CD14-positive monocyte (primary cell): ENCODE results near the gene CD248. TPM values are rescaled to one million over a fixed set of nuclear protein-coding genes. Genes with fewer than 3 reads are reported as not detected.

Experiments used
- DNase-seq, 3 donors: peaks; one replicate each; pipeline ENCODE4 v3.0.0-alpha.2; 2011 to 2022
- H2AFZ ChIP-seq: 2 replicates; pipeline ENCODE4 v1.6.0; 2012; ENCODE audit warnings: mild to moderate bottlenecking, low read depth, low read length, inconsistent platforms; ENCODE audit not compliant: insufficient read depth, poor library complexity, severe bottlenecking
- H3K27ac ChIP-seq, 2 donors: 1 replicate in 1 of 2; 2 replicates in 1 of 2; pipeline ENCODE4 v1.5.1; 2012 to 2013; ENCODE audit warnings: low read length in 2 of 2, control low read depth in 1 of 2, inconsistent platforms in 1 of 2, low read depth in 1 of 2, mild to moderate bottlenecking in 1 of 2
- H3K27me3 ChIP-seq, 2 donors: one replicate each; pipeline versions ENCODE4 v1.6.0 to v1.6.1; 2011 to 2013; ENCODE audit warnings: low read length in 2 of 2; ENCODE audit not compliant: control insufficient read depth in 2 of 2, insufficient read depth in 2 of 2
- H3K36me3 ChIP-seq, 2 donors: replicated peaks in 1 of 2; 1 replicate in 1 of 2; 2 replicates in 1 of 2; pipeline versions ENCODE4 v1.5.1 to v1.6.1; 2012 to 2013; ENCODE audit warnings: low read length in 2 of 2, control low read depth in 1 of 2, inconsistent platforms in 1 of 2, mild to moderate bottlenecking in 1 of 2; ENCODE audit not compliant: insufficient read depth in 2 of 2, control insufficient read depth in 1 of 2
- H3K4me1 ChIP-seq, 2 donors: 1 replicate in 1 of 2; 2 replicates in 1 of 2; pipeline versions ENCODE4 v1.5.1 to v1.6.1; 2012 to 2013; ENCODE audit warnings: low read length in 2 of 2, control low read depth in 1 of 2, inconsistent platforms in 1 of 2, mild to moderate bottlenecking in 1 of 2, moderate library complexity in 1 of 2; ENCODE audit not compliant: insufficient read depth in 2 of 2, control insufficient read depth in 1 of 2
- H3K4me2 ChIP-seq: replicated peaks from 2 replicates; pipeline ENCODE3; 2012; ENCODE audit warnings: low read length, moderate library complexity, mild to moderate bottlenecking; ENCODE audit not compliant: poor library complexity, severe bottlenecking; ENCODE audit errors: extremely low read depth
- H3K4me3 ChIP-seq, 3 experiments: fragments of 200-600 bp in 1 of 3; sonication (generic) in 1 of 3; replicated peaks in 1 of 3; 1 replicate in 2 of 3; 2 replicates in 1 of 3; pipeline ENCODE4 v1.5.1; 2011 to 2013; ENCODE audit warnings: low read length in 3 of 3, mild to moderate bottlenecking in 3 of 3, control low read depth in 2 of 3, low read depth in 2 of 3, inconsistent platforms in 1 of 3, moderate library complexity in 1 of 3
- H3K79me2 ChIP-seq: 2 replicates; pipeline ENCODE4 v1.6.0; 2012; ENCODE audit warnings: mild to moderate bottlenecking, control low read depth, inconsistent platforms, low read length, moderate library complexity; ENCODE audit not compliant: insufficient read depth
- H3K9ac ChIP-seq: 2 replicates; pipeline ENCODE4 v1.6.0; 2017; ENCODE audit warnings: low read length, mild to moderate bottlenecking; ENCODE audit not compliant: insufficient read depth, poor library complexity, severe bottlenecking
- H3K9me3 ChIP-seq, 2 donors: replicated peaks in 1 of 2; 1 replicate in 1 of 2; 2 replicates in 1 of 2; pipeline versions ENCODE4 v1.5.1 to v1.6.1; 2012 to 2013; ENCODE audit warnings: low read length in 2 of 2, control low read depth in 1 of 2; ENCODE audit not compliant: control insufficient read depth in 1 of 2, insufficient read depth in 1 of 2
- H4K20me1 ChIP-seq: 2 replicates; pipeline ENCODE4 v1.6.0; 2012; ENCODE audit warnings: mild to moderate bottlenecking, low read length, control low read depth, moderate library complexity; ENCODE audit not compliant: insufficient read depth
- H3K27ac Mint-ChIP-seq, 7 donors: one replicate each; pipeline ENCODE4 v1.8.0; 2020; ENCODE audit warnings: mild to moderate bottlenecking in 7 of 7, mixed read lengths in 7 of 7, moderate library complexity in 6 of 7, inconsistent platforms in 2 of 7
- H3K27me3 Mint-ChIP-seq, 3 donors: one replicate each; pipeline ENCODE4 v1.8.0; 2021 to 2022; ENCODE audit warnings: low read depth in 3 of 3, mild to moderate bottlenecking in 3 of 3, mixed read lengths in 3 of 3, moderate library complexity in 3 of 3, inconsistent platforms in 1 of 3
- H3K36me3 Mint-ChIP-seq, 2 donors: one replicate each; pipeline ENCODE4 v1.8.0; 2020; ENCODE audit warnings: mixed read lengths in 2 of 2, inconsistent platforms in 1 of 2, mild to moderate bottlenecking in 1 of 2
- H3K4me1 Mint-ChIP-seq: one replicate; pipeline ENCODE4 v1.8.0; 2020; ENCODE audit warnings: mild to moderate bottlenecking, mixed read lengths
- H3K4me3 Mint-ChIP-seq, 2 donors: one replicate each; pipeline ENCODE4 v1.8.0; 2020; ENCODE audit warnings: mild to moderate bottlenecking in 2 of 2, mixed read lengths in 2 of 2, moderate library complexity in 1 of 2
- H3K9me3 Mint-ChIP-seq, 7 donors: one replicate each; pipeline ENCODE4 v1.8.0; 2020 to 2022; ENCODE audit warnings: mixed read lengths in 7 of 7, mild to moderate bottlenecking in 6 of 7, moderate library complexity in 6 of 7, inconsistent platforms in 2 of 7
- WGBS: methylation state at CpG from one replicate; pipeline ENCODE4 v1.1.5; 2013; ENCODE audit warnings: missing lambda C conversion rate; ENCODE audit not compliant: insufficient coverage; 5-methylcytosine and 5-hydroxymethylcytosine counted together
- intact Hi-C, 2 donors: fragments of 100-400 bp; cut with micrococcal nuclease; formaldehyde crosslinking; loops; one replicate each; pipeline versions ENCODE4 v1.15.0 to v1.15.1; 2023
- polyA plus RNA-seq, 3 donors: library from polyadenylated mRNA; depleted of rRNA in 1 of 3; unstranded in 2 of 3; stranded (reverse) in 1 of 3; fragments of 300-500 nt in 2 of 3; fragments of >200 nt in 1 of 3; fragmentation: Illumina TruSeq in 2 of 3; gene quantifications; 1 replicate in 2 of 3; 2 replicates in 1 of 3; pipeline ENCODE4 v1.2.3, GENCODE V29; 2012 to 2021
- TF ChIP-seq, protein P1 (sequence below): fragments of 200-600 bp; IDR thresholded peaks from one replicate; pipeline ENCODE4 v1.8.0; 2022; ENCODE audit warnings: antibody characterized with exemption, mild to moderate bottlenecking

Gene CD248
- polyA plus RNA-seq, 3 donors: 0.05 to 0.13 TPM; not detected in 1

GRCh38 chr11:66344550-66345315 is 27.9 kb upstream of the CD248 start, which contains the start of gene BRMS1:
TSS of gene BRMS1 (minus strand) at chr11:66345104. CDS start at chr11:66342234, 2,870 bp downstream.
- under 1% methylated on average over 54 of the region's 59 CpGs for WGBS
- intact Hi-C loops: loop anchor here in 1 of 2 donors (2.0 kb wide), 2 partner anchors 32 to 498 kb away; partner anchors contain the start of gene RCE1
- no peaks in the 10 kb centered on the region for H3K9me3 ChIP-seq

GRCh38 chr11:66343176-66343575 is 26.3 kb upstream of the CD248 start:
- H3K4me3 ChIP-seq: no peak overlapping the region
- H3K4me2 ChIP-seq: no peak overlapping the region
- H3K79me2 ChIP-seq: peaks cover 23% of the 10 kb centered on the region
- no peak for DNase-seq
- H3K9me3 ChIP-seq: no peaks in the 10 kb centered on the region
- no peak overlapping the region for H2AFZ ChIP-seq
- Mint-ChIP-seq H3K27me3 (peaks cover 0 to 11% (median 5%) of the 10 kb centered on the region in 3 donors), H3K4me3 (no peak overlapping the region), H3K4me1 (peaks cover 29% of the 10 kb centered on the region), H3K36me3 (peaks cover 43 to 51% of the 10 kb centered on the region in 2 donors), H3K27ac (peak overlapping the region in 3 of 7 donors; percentile 26 to 62 (median 37)), H3K9me3 (no peaks in the 10 kb centered on the region)
- TF ChIP-seq, protein P1, sequence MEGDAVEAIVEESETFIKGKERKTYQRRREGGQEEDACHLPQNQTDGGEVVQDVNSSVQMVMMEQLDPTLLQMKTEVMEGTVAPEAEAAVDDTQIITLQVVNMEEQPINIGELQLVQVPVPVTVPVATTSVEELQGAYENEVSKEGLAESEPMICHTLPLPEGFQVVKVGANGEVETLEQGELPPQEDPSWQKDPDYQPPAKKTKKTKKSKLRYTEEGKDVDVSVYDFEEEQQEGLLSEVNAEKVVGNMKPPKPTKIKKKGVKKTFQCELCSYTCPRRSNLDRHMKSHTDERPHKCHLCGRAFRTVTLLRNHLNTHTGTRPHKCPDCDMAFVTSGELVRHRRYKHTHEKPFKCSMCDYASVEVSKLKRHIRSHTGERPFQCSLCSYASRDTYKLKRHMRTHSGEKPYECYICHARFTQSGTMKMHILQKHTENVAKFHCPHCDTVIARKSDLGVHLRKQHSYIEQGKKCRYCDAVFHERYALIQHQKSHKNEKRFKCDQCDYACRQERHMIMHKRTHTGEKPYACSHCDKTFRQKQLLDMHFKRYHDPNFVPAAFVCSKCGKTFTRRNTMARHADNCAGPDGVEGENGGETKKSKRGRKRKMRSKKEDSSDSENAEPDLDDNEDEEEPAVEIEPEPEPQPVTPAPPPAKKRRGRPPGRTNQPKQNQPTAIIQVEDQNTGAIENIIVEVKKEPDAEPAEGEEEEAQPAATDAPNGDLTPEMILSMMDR: no peak
- peaks cover 33 to 38% of the 10 kb centered on the region in 2 donors for H3K4me1 ChIP-seq
- H3K9ac ChIP-seq: no peak overlapping the region
- peaks cover 27% of the 10 kb centered on the region for H4K20me1 ChIP-seq
- no peak overlapping the region for H3K27ac ChIP-seq
- H3K36me3 ChIP-seq: peaks cover 40 to 56% of the 10 kb centered on the region in 2 donors
- peaks cover 0 to 6% of the 10 kb centered on the region in 2 donors for H3K27me3 ChIP-seq
- intact Hi-C loops: no loop called here
- WGBS: 96% methylated on average over 3 of the region's 8 CpGs

More at GRCh38 chr11:66344550-66345315, 27.9 kb upstream of the CD248 start, which contains the start of gene BRMS1:
- Histone ChIP-seq H3K4me2 (peak within 1 kb of the TSS; percentile 98), H3K27me3 (peaks cover 0 to 9% of the 10 kb centered on the region in 2 donors), H3K4me1 (peaks cover 34 to 41% of the 10 kb centered on the region in 2 donors), H3K27ac (peak within 1 kb of the TSS; percentile 69 to 94), H2AFZ (peak within 1 kb of the TSS; percentile 92), H3K36me3 (peaks cover 25 to 40% of the 10 kb centered on the region in 2 donors), H3K4me3 (peak within 1 kb of the TSS; percentile 57 to 93 (median 64)), H3K79me2 (peaks cover 23% of the 10 kb centered on the region), H4K20me1 (peaks cover 27% of the 10 kb centered on the region), H3K9ac (peak within 1 kb of the TSS; percentile 92)
- Mint-ChIP-seq H3K4me1 (peaks cover 31% of the 10 kb centered on the region), H3K4me3 (peak within 1 kb of the TSS; percentile 90 to 96), H3K9me3 (no peaks in the 10 kb centered on the region), H3K27ac (peak within 1 kb of the TSS; percentile 92 to 97 (median 95)), H3K27me3 (peaks cover 4 to 21% (median 11%) of the 10 kb centered on the region in 3 donors), H3K36me3 (peaks cover 32 to 35% of the 10 kb centered on the region in 2 donors)
- TF ChIP-seq, protein P1: no peak
- DNase-seq: peak; percentile 96 to 98 (median 97)
